ENCODE measurements around the gene DDRGK1.

DNA sequence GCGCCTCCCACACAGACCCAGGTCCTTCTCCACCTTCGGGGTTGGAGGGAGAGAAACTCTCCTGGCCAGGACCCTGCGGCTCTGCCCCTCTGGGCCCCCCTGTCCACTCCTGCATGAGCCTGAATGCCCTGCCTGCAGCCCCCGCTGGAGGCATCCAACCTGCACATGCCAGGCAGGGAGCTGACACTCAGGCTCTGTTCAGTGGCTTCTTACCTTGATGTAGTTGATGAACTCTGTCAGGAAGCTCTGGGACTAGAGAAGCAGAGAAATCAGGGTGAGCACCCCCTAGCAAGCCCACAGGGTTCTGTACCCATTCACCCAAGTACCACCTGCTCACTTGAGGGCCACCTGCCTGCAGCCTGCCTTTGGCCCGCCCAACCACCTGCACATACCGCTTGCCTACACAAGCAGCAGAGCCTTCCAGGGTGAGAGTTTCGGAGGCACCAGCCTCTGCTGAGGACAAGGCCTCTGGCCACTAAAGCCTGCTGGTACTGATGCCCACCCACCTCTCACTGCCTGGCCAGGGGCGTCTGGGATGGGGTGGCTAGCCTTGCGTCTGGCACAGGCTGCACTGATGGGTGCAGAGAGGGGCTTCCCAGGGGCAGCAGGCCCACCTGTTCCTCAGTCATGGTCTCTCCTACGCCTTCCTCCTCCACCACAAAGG lies 9.7 kb downstream of the DDRGK1 start:
- TF ChIP-seq REST (IDR thresholded peaks at IDR 0.05; ENCODE audit: insufficient read depth in 1 of 2, low read depth in 2 of 2, low read length in 2 of 2) (no peak), POLR2AphosphoS5 (IDR thresholded peaks at IDR 0.05; ENCODE audit: low read depth, low read length) (no peak), TAF1 (IDR thresholded peaks at IDR 0.05; ENCODE audit: borderline replicate concordance, insufficient read depth, low read length) (no peak), FOXP2 (optimal IDR thresholded peaks at IDR 0.05; ENCODE audit: borderline replicate concordance, extremely low read depth, extremely low read length, insufficient read depth) (no peak), SIN3A (IDR thresholded peaks at IDR 0.05; ENCODE audit: borderline replicate concordance, insufficient read depth, low read length) (no peak)

Data from PFSK-1 (cell line).